HUES6 (cell line): ENCODE results near the gene CPZ.
"Not testable (repeated sequence)": the region's sequence is repeated elsewhere in the genome, so short reads cannot be mapped to it uniquely, and the experiment has no call there.

Experiments
- H3K27ac ChIP-seq: 2 replicates; pipeline ENCODE4 v1.7.0; 2013; ENCODE audit warnings: low read depth, mild to moderate bottlenecking, low read length, inconsistent platforms
- H3K27me3 ChIP-seq: 2 replicates; pipeline ENCODE4 v1.6.1; 2013; ENCODE audit warnings: low read length; ENCODE audit not compliant: control insufficient read depth, insufficient read depth
- H3K36me3 ChIP-seq: 2 replicates; pipeline ENCODE4 v1.6.1; 2013; ENCODE audit warnings: low read length; ENCODE audit not compliant: control insufficient read depth, insufficient read depth
- H3K4me1 ChIP-seq: 2 replicates; pipeline ENCODE4 v1.6.1; 2013; ENCODE audit warnings: low read length; ENCODE audit not compliant: control insufficient read depth, insufficient read depth
- H3K4me3 ChIP-seq: 2 replicates; pipeline ENCODE4 v1.5.1; 2013; ENCODE audit warnings: low read depth, low read length
- H3K9ac ChIP-seq: one replicate; pipeline ENCODE4 v1.6.1; 2013; ENCODE audit warnings: mild to moderate bottlenecking, low read length
- H3K9me3 ChIP-seq: 2 replicates; pipeline ENCODE4 v1.6.1; 2013; ENCODE audit warnings: low read depth, low read length; ENCODE audit not compliant: control insufficient read depth, insufficient read depth

Gene CPZ

GRCh38 chr4:8613421-8614364, 21.1 kb downstream of the CPZ start:
- H3K36me3 ChIP-seq: peaks cover 25% of the 10 kb centered on the region
- H3K9me3 ChIP-seq: no peaks in the 10 kb centered on the region
- no peaks in the 10 kb centered on the region for H3K4me1 ChIP-seq
- H3K4me3 ChIP-seq: no peak overlapping the region
- H3K27ac ChIP-seq: no peak overlapping the region
- H3K9ac ChIP-seq: no peak overlapping the region
- H3K27me3 ChIP-seq: peaks cover 19% of the 10 kb centered on the region; the same call in 1 of the 2 replicates

DNA sequence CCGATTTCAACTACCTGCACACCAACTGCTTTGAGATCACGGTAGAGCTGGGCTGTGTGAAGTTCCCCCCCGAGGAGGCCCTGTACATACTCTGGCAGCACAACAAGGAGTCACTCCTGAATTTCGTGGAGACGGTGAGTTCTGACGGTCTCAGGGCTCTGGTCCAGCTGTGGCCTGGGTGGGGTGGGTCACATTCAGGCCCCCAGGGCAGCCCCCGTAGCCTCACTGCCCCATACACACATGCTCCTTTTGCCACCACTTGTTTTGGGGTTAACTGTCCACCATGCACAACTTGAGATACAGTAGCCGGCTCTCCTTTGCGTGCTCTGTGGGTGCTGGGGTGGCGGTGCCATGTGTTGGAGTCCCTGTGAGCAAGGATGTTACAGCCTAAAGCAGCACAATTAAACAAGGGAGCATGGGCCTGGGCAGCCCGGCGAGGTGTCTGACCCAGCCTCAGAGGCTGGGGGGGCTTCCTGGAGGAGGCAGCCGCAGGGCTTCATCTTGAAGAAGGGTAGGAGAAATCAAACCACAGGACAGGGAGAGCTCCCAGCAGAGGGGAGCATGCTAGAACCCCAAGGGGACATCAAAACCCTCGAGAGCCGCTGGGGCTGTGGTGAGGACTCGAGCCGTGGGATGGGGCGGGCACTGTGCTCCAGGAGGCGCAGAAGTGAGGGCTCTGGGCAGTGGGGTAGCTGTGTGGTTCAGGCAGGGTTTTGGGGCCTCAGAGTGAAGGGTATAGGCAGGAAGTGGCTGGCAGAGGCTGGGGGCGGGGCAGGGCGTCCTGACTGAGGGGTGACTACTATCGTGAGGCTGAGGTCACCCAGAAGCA, 22.0 kb downstream of the CPZ start:
- Histone ChIP-seq H3K4me1 (no peaks in the 10 kb centered on the region), H3K9ac (no peak overlapping the region), H3K27ac (no peak overlapping the region), H3K36me3 (peaks cover 21% of the 10 kb centered on the region), H3K27me3 (peaks cover 11% of the 10 kb centered on the region; the same call in 1 of the 2 replicates), H3K4me3 (no peak overlapping the region), H3K9me3 (no peaks in the 10 kb centered on the region)

DNA sequence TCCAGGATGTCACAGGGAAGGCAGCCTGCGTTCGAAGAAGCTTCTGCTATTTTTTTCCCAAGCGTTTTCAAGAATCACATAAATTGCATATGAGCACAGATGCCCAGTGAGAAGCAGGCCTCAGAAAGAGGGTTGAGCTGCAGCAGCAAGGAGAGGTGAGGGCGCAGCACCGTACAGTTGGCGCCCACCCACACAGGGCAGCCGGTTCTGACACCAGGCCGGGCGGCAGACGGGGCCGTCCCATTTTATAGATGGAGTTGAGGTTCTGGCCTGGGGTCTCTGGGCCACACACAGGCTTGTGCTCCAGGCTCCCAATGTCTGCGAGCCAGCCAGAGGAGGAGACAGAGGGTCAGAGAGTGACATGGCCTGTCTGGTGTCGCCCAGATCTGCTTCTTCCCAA, 22.8 kb downstream of the CPZ start:
- Histone ChIP-seq H3K4me3 (no peak overlapping the region), H3K27me3 (peaks cover 3% of the 10 kb centered on the region; the same call in 1 of the 2 replicates), H3K9me3 (no peaks in the 10 kb centered on the region), H3K9ac (no peak overlapping the region), H3K36me3 (peaks cover 21% of the 10 kb centered on the region), H3K27ac (no peak overlapping the region), H3K4me1 (no peaks in the 10 kb centered on the region)

- no peaks in the 10 kb centered on the region; the same call in 1 of the 2 replicates for H3K27me3 ChIP-seq
Measured at GRCh38 chr4:8615921-8616787, 23.6 kb downstream of the CPZ start.

DNA sequence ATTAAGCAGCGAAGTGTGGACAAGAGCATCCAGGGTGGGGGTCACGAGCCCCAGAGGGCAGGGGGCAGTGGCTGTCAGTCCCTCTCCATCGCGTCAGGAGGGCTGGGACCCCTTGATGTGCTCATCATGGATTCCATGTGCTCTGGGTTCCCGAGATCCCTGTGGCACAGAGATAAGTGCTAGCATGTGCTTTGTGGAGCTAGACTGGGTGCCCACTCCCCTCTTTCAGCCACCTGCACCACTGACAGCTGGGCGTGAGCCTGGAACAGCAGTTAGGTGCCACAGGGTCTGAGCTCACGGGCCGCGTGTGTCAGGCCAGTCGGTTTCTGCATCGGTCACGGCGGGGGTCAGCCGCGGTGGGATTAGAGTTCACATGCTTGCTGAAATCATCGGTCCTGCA, 24.3 kb downstream of the CPZ start:
- Histone ChIP-seq H3K4me3 (no peak overlapping the region), H3K27me3 (no peaks in the 10 kb centered on the region), H3K4me1 (no peaks in the 10 kb centered on the region), H3K9me3 (no peaks in the 10 kb centered on the region), H3K27ac (no peak overlapping the region), H3K36me3 (peaks cover 21% of the 10 kb centered on the region), H3K9ac (no peak overlapping the region)

More at GRCh38 chr4:8615921-8616787, 23.6 kb downstream of the CPZ start:
- Histone ChIP-seq H3K27ac (no peak overlapping the region), H3K36me3 (peaks cover 21% of the 10 kb centered on the region), H3K9ac (no peak overlapping the region), H3K9me3 (no peaks in the 10 kb centered on the region), H3K4me3 (no peak overlapping the region), H3K4me1 (no peaks in the 10 kb centered on the region)

DNA sequence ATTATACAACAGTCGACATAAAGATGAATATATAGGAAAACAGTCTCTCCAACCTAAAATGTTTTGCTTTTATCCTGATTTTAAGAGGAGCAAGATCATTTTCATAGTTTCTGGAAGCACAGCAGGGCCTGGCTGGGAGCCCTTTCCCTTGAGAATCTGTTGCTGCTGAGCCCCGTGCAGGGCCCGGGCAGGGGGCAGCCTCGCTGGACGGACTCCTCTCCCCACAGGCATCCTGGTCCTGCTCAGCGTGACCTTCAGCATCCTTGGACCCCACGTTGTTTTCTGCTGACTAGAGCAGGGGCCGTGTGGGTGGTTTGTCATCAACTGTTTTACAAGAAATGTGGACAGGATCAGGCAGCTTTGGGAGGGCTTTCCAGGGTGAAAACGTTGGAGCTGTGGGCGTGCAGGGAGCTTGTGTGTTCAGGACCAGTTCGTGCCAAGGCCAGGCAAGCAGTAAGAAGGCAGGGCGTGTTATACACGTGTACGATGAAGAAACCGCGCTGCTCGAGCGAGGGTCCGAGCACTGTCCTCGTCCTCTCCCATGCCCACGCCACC, 25.0 kb downstream of the CPZ start:
- no peaks in the 10 kb centered on the region for H3K4me1 ChIP-seq
- H3K4me3 ChIP-seq: no peak overlapping the region
- H3K27ac ChIP-seq: no peak overlapping the region
- no peaks in the 10 kb centered on the region for H3K9me3 ChIP-seq
- peaks cover 21% of the 10 kb centered on the region for H3K36me3 ChIP-seq
- H3K27me3 ChIP-seq: no peaks in the 10 kb centered on the region
- H3K9ac ChIP-seq: no peak overlapping the region

DNA sequence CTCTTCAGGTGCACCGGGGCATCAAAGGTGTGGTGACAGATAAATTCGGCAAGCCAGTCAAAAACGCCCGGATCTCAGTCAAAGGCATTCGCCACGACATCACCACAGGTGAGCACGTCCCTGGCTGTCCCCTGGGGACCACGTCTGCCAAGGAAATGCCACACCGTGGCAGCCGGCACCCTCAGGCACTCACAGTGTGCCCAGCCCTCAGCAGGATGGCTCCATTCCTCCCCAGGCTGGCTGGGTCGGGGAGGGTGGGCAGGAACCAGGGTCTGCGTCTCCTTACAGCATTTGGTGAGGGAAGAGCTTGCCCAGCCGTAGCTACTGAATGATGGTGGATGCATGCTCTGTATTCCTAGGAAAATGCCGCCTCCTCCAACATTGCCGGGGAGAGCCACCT, 25.9 kb downstream of the CPZ start:
- Histone ChIP-seq H3K27me3 (no peaks in the 10 kb centered on the region), H3K36me3 (peaks cover 21% of the 10 kb centered on the region), H3K9me3 (no peaks in the 10 kb centered on the region), H3K4me1 (no peaks in the 10 kb centered on the region), H3K4me3 (no peak overlapping the region), H3K27ac (no peak overlapping the region), H3K9ac (no peak overlapping the region)

DNA sequence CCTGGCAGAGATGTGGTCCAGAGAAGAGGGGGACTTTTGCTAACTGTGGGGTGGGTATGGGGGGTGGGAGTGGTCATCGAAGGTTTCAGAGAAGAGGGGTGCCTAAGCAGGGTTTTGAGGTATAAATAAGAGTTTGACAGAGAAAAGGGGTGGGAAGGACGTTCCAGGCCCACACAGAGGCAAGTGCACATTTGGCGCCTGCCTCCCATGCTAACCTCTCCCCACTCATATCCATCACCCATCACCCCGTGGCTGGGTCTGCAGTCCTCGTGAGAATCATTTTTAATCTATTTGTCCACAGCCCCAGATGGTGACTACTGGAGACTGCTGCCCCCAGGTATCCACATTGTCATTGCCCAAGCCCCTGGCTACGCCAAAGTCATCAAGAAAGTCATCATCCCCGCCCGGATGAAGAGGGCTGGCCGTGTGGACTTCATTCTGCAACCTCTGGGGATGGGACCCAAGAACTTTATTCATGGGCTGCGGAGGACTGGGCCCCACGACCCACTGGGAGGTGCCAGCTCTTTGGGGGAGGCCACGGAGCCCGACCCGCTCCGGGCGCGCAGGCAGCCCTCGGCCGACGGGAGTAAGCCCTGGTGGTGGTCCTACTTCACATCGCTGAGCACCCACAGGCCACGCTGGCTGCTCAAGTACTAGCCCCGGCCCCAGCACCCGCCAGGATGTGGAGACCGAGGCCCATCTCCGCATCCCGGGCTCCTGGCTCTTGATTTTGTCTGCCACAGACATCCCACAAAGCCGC, 26.6 kb downstream of the CPZ start:
- no peaks in the 10 kb centered on the region for H3K4me1 ChIP-seq
- H3K4me3 ChIP-seq: no peak overlapping the region
- H3K9ac ChIP-seq: no peak overlapping the region
- H3K27ac ChIP-seq: no peak overlapping the region
- no peaks in the 10 kb centered on the region for H3K9me3 ChIP-seq
- H3K27me3 ChIP-seq: no peaks in the 10 kb centered on the region
- H3K36me3 ChIP-seq: peaks cover 21% of the 10 kb centered on the region

GRCh38 chr4:8621135-8621534, 28.6 kb downstream of the CPZ start:
- H3K4me3 ChIP-seq, H3K36me3 ChIP-seq, H3K9ac ChIP-seq, H3K9me3 ChIP-seq, H3K4me1 ChIP-seq, H3K27ac ChIP-seq, H3K27me3 ChIP-seq: not testable (repeated sequence)
